GM18867 (cell line): Measurements from ENCODE around the gene SFI1.
"Not testable (repeated sequence)": the region's sequence is repeated elsewhere in the genome, so short reads cannot be mapped to it uniquely, and the experiment has no call there.

Experiments
- ATAC-seq: cut with Tn5 transposase; IDR thresholded peaks from one replicate; pipeline ENCODE4 v1.9.1; 2021; ENCODE audit warnings: mild to moderate bottlenecking, moderate library complexity; ENCODE audit not compliant: unreplicated experiment

The SFI1 gene

DNA sequence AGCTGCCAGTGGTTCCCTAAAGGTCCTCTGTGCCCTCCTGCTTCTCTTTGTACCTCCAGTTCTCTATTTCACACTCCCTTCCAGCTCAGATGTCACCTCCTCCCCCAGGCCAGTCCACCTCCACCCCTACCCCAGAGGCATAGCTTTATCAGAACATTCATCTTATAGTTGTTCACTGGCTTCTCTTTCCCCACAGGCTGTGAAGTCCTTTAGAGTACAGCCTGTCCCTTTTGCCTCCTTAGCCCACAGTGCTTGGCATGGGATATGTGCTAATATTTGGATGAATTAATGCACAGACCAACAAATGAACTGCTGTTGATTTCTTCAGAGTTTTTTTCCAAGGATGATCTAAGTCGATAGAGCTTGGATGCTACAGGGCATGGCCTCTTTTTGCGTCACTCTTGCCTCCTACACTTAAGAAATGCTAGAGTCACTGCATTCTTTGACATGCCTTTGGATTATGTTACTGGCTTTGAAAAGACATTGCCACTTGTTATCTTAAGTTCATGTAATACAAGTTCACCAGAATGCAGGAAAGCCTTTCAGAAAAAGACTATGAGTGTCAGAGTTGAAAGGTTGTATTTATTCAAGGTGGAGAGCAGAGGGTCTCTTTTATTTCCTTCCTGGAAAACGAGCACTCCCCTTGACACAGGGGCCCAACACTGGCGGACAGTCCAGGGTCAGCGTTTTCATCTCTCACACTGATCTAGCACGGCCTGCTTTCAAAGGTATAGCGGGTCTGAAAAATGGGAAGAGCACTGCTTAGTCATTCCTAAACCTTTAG lies 90.0 kb downstream of the SFI1 start:
- no peak for ATAC-seq

DNA sequence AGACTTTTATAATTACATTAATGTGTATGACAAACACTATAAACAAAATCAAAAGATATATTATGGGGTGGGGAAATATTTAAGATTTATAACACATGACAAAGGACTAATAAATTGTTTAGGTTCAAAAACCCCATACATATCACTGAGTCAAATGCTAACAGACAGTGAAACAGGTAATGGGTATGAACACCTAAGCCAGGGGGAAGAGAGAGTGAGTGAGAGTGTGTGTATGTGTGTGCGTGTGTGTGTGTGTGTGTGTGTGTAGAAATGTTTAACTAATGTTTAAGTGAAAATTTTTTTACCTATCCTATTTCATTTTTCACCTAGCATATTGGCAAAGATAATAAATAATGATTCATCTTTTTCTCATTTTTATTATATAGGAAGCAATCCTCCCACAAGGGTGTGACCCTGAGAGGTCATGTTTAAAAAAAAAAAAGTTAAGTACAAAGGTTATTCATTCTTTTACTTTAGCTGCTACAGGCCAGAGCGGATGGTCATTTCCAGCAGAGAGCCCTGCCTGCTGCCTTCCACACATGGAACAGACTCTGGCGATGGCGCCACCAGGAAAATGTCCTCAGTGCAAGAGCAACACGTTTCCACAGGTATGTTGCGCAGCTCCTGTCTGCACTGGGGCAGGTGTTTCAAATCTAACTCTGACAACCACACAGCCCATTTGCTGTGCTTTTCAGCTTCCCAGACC lies 92.8 kb downstream of the SFI1 start:
- no peak for ATAC-seq

DNA sequence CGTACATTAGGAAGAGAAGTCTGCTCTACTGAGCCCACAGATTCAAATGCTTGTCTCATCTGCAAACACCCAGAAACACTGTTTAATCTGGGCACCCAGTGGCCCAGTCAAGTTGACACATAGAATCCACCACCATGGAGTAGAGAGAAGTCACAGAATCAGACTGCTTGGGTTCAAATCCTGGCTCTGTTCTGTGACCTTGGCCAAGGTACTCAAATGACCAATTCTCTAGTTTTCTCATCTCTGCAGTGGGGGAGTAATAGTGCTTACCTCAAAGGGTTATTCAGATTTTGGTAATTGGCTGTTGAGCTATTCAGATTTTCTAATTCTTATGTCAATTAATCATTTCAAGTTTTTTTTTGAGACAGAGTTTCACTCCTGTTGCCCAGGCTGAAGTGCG lies 93.8 kb downstream of the SFI1 start:
- not testable (repeated sequence) for ATAC-seq

DNA sequence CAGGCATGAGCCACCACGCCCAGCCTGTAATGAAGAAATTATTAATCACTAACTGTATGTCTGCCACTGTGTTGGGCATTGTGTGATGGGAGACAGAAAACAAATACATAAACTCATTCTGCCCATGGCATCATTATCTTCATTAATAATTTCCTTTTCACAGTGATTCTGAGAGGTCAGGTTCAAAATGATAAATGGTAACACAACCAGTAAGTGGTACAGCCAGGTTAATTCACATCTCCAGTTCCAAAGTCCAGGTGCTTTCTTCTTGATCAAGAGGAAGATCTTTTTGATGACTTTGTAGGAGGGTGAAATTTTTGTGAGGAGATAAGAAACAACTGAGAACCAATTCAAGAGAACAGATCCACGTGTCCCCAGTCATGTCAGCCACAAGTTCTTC lies 98.9 kb downstream of the SFI1 start:
- no peak for ATAC-seq

GRCh38 chr22:31602259-31602952 lies 106.1 kb downstream of the SFI1 start:
- ATAC-seq = no peak

GRCh38 chr22:31603081-31603525 lies 106.8 kb downstream of the SFI1 start:
- ATAC-seq = no peak

DNA sequence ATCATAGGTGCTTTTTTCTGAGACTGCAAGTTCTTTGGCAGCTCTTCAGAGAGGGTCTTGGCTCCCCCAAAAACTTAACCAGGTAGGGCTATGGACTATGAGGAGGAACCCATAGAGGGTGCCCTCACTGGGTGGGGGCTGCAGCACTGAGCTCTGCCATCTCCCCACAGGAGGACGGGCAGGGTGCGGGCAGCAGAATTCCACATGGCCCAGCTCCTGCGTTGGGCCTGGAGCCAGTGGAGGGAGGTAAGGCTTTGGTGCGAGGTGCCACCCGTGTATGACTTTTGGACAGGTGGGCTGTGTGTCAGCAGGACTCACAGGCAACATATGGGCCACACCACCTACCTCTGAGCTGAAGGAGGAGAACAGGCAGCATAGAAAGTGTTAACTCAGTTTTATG lies 107.2 kb downstream of the SFI1 start:
- ATAC-seq = no peak

DNA sequence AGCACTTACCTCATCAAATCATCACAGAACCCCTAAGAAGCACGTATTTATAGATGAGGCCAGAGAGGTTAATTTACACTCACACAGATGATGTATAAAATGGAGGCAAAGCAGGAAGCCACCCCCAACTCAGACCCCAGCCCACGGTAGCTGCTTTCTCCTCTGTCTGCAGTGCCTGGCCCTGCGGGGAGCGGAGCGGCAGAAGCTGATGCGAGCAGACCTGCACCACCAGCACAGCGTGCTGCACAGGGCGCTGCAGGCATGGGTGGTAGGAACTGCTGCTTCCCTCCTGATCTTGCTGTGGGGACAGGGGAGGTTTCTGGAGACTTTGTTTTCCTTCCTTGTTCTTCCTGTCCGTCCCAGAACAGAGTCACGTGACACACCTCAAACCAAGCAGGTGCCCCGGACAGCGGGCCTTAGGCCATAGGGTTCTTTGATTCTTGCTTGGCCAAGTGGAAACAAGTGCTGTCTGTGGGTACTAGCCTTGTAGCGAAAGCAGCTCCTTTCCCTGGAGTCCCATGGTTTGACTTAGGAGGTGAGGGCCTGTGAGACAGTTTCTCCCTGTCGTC lies 107.9 kb downstream of the SFI1 start:
- ATAC-seq = no peak

GRCh38 chr22:31604746-31605705 lies 108.7 kb downstream of the SFI1 start:
- no peak for ATAC-seq

- no peak for ATAC-seq
Observed at GRCh38 chr22:31605851-31606585, 109.7 kb downstream of the SFI1 start.

GRCh38 chr22:31607696-31608095 lies 111.4 kb downstream of the SFI1 start:
- no peak for ATAC-seq

GRCh38 chr22:31609716-31610115 lies 113.4 kb downstream of the SFI1 start:
- ATAC-seq = no peak

GRCh38 chr22:31610611-31611010 lies 114.3 kb downstream of the SFI1 start:
- ATAC-seq = no peak

DNA sequence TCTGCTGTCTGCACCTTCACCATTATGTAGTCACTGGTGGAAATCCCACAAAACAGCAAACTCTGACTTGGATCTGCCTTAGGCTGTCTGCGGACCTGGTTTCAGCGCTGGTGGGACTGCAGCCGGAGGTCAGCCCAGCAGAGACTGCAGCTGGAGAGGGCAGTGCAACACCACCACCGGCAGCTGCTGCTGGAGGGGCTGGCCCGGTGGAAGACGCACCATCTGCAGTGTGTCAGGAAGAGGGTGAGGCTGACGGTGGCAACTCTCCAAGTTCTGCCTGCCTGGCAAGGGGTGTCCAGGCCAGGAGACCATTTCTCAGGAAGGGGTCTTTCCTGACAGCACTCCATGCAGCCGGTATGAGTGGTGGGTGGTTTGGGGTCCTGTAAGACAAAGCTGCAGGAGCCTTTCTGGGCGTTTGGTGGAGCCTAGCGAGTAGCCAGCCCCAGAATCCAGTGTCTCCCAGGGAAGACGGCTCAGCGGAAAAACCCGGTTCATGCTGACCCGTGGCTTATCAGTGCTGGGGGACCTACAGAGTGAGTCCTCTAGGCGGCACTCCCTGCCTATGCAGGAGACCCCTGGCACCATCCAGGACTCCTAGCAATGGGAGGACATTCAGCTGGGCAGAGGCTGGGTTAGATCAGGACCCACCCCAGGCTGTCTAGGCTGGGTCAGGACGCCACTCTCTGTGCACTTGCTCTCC lies 114.9 kb downstream of the SFI1 start:
- no peak for ATAC-seq

GRCh38 chr22:31612891-31613285 lies 116.6 kb downstream of the SFI1 start:
- no peak for ATAC-seq

- no peak for ATAC-seq
Observed at GRCh38 chr22:31613286-31613903, 117.1 kb downstream of the SFI1 start.

DNA sequence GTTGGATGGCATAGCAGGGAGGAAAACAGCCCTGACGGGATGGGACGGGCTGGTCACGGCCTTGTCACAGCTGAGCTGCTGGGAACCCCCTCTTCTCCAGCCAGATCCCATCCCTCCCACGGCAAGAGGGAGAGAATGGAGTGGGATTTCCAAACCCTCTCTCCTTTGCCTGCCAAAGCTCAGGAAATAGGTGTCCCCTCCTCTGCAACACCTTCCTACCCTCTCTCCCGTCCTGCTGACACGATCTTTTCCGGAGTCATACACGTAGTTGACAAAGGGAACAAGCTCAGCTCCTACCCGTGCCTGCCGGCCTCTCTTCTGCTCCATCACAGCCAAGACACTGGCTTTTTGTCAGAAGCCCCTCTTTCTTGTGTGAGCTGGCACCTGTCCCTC lies 117.6 kb downstream of the SFI1 start:
- ATAC-seq = no peak

DNA sequence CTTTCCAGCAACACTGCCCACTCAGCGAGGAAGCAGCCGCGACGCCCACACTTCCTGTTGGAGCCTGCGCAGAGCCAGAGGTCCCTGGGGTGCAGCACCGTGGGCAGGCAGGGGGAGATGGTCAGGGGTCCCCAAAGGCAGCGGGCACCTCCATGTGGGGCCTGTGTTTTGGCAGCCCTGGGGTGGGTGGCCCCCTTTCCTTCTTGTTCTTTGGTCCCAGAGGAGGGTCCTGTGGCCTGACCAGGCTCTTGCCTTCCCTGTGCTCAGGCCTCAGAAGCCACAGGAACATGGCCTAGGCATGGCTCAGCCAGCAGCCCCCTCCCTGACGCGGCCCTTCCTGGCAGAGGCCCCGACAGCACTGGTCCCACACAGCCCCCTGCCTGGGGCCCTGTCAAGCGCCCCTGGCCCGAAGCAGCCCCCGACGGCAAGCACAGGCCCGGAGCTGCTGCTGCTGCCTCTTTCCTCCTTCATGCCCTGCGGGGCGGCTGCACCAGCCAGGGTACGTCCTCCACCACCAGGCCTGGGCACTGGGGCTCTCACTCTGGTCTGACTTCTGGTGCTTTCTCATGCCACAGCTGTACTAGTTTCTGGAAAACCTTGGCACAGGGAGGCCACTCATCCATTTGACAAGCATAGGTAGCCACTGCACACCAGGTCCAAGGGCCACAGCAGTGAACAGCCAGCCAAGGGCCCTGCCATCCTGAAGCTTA lies 118.6 kb downstream of the SFI1 start:
- ATAC-seq = no peak
